ENCODE results near the gene KSR2. TPM values are rescaled to one million over a fixed set of nuclear protein-coding genes. Genes with fewer than 3 reads are reported as not detected.
A peak's percentile ranks its signal among the peaks of the same experiment; 100 is the strongest.
"Not testable (repeated sequence)": the region's sequence is repeated elsewhere in the genome, so short reads cannot be mapped to it uniquely, and the experiment has no call there.

The KSR2 gene
- 0.05 TPM in 2 replicates for polyA plus RNA-seq (2014; cell fraction: cytosol; rRNA removed)
- polyA plus RNA-seq (2014; cell fraction: nucleus; rRNA removed): 0.01 TPM in 1 of 2 replicates, not detected in the other

DNA sequence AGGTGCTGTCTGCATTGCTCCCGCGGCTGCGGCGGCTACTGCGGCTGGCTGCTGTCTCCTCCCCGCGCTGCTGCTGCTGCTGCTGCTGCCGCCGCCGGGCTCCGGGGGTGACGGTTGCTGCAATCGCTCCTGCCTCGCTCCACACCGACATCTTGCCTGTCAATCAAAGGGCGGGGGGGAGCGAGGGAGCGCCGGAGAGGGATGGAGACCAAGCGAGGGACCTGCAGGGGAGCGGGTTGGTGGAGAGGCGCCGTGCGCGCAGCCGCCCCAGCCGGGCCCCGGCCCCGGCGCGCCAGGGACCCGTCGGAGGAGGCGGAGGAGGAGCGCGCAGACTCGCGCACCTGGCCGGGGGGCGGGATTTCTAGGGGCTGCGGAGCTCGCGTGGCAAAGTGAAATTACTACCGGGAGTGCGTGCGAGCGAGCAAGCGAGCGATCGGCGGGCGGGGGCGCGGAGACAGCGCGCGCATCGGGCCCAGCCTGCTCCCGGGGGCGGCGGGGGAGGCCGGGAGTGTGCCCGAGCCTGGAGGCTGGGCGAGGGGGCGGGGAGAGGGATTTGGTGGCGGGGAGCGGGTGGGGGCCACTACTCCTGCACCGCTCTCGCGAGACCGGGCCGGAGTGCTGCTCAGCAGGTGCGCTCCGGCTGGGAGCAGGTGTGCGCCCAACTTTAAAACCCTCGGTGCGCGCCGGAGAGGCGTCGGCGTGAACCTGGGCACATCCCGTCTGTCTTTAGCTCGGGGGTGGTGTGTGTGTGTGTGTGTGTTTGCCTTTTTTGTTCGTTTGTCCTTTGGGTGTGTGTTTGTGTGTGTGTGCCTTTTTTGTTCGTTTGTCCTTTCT is at the start of gene KSR2:
TSS of gene KSR2 (minus strand) at position 165 of the 834 bp plus-strand sequence. CDS start 735 bp downstream, outside the sequence.
- peak; percentile 75 for DNase-seq (ENCODE audit: low spot score)

DNA sequence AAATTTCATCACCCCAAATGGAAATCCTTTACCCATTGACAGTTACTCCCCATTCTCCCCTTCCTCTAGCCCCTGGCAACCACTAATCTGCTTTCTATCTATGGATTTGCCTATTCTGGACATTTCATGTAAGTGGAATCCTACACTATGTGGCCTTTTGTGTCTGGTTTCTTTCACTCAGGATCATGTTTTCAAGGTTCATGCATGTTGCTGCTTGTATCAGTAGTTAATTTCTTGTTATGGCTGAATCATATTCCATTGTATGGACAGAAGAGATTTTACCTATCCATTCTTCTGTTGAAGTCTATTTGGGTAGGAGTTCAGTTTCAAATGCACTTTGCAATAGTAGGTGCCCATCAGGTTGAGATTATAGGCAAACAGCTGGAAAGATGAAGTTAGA is 49.1 kb upstream of the KSR2 start:
- no peak for DNase-seq (ENCODE audit: low spot score)

DNA sequence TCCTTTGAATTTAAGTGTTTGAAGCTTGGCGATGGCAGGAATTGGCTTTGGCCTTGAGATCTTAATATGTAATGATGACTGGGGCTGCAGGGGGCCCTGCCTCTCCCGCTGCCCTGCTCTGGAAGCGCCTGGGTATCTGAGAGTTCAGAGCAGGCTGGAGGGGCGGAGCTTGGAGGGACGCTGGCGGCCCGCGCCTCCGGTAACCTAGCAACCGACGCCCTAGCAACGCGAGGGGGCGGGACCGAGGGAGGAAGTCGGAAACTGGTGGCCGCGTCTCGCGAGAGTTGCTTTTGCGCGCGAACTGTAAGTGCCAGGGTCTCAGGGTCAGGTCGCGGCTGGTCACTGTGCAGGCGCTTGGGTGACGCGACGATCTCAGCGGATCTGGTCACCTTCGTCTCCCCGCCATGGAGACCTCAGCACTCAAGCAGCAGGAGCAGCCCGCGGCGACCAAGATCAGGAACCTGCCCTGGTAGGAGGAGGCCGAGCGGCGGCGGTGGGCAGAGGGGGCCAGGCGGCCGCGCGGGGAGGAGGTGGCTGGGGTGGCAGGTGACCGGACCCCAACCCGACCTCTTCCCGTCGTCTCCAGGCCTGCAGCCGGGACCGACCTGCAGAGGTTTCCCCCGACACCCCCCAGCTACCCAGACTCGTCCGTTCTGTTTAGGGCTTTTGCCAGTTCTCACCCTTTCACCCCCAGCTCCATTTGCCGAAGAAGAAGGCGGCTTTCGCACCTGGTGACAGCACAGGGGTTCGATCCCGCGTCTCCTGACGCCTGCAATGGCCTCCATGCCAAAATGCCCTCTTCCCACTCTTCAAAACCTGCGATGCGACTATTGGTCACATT is 47.9 kb upstream of the KSR2 start, which contains the start of gene RFC5:
TSS of gene RFC5 (plus strand) at position 280 of the 841 bp plus-strand sequence. CDS start at position 405, 125 bp downstream.
- DNase-seq (ENCODE audit: low spot score): peak; percentile 98

DNA sequence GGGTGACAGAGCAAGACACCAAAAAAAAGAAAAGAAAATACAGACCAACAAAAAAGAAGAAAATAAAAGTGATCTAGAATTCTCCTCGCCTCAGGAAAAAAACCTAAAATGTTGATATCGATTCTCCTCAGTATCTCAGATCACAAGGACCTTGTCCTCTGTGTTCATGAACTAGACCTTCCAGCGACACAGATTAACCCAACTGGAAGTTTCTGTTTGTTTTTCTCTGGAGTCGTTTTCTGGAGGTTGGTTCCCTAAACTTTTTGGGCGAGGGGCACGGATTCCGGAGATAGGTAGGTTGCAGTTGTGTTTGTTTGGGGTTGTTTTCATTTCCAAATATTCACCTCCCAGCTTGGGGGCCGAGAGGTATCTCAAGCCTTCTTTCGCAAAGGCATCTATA is 47.2 kb upstream of the KSR2 start:
- DNase-seq (ENCODE audit: low spot score): no peak

DNA sequence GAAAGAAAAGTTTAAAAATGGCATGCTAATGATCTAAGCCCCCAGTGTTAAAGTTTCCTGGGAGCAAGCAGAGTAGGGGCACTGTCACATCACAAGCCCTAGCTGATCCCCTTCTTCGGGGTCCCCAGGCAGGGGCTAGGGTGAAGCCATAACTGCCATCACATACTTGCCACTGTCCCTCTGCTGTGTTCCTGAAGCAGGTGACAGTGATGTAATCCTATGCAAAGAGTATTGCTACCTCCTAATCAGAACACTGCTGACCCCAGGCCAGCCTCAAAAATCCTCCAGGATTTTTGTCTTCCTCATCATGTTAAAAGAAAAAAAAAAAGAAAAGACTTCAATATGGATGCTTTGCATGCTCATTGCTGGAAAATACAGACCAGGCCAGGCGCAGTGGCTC is 46.5 kb upstream of the KSR2 start:
- DNase-seq (ENCODE audit: low spot score): no peak

DNA sequence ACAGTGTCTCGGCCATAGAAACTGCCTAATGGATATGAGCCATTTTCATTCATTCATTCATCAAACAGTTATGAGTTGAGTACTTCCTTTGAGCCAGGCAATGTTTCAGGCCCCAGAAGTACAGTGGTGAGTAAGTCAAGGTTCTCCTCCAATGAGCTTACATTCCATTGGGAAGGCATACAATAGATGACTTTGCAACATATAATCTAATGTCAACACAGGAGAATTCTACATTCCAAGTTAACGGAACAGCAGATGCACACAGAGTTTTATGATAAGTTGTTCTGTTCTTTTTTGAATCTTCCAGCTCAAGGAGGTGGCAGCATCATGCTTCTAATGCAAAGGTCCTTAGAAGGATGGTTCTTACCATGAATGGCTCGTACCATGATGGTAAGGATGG is 44.5 kb upstream of the KSR2 start:
- no peak for DNase-seq (ENCODE audit: low spot score)

DNA sequence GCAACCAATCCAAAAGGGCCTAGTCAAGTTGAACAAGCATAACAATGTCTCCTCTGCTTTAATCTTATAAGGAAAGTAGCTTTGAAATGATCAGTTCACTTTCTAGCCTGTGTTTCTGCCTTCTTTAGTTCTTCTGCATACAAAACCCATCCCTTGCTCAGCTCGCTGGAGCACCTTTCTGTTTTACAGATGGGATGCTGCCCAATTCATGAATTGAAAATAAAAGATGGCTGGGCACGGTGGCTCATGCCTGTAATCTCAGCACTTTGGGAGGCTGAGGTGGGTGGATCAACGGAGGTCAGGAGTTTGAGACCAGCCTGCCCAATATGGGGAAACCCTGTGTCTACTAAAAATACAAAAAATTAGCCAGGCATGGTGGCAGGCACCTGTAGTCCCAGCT is 43.2 kb upstream of the KSR2 start:
- DNase-seq (ENCODE audit: low spot score): no peak

DNA sequence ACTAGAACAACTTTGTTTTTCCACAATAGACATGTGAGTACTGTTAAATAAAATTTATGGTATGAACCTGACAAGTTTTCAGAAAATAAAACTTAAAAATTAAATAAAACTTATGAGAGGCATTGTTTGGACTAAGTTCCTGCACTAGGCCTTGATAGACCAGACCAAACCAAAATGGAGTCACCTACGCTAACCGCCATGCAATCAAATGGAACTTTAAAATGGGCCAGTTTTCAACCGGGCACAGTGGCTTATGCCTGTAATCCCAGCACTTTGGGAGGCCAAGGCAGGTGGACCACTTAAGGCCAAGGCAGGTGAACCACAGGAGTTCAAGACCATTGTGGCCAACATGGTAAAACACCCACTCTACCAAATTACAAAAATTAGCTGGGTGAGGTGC is 42.6 kb upstream of the KSR2 start:
- DNase-seq (ENCODE audit: low spot score): no peak

DNA sequence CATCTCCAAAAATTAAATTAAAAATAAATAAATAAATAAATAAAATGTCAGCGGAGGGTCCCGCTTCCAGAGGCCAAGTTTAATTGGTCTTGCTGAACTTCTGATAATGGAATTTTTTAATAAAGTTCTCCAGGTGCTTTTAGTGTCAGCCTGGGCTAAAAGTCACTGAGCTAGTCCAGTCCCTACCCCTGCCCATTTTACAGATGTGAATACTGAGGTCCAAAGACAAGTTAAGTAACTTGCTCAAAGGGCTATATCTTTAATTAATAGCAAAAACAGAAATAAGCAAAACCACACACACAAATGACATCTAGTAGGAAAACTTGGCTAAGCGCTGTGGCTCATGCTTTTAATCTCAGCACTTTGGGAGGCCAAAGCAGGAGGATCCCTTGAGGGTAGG is 42.1 kb upstream of the KSR2 start:
- DNase-seq (ENCODE audit: low spot score): no peak

DNA sequence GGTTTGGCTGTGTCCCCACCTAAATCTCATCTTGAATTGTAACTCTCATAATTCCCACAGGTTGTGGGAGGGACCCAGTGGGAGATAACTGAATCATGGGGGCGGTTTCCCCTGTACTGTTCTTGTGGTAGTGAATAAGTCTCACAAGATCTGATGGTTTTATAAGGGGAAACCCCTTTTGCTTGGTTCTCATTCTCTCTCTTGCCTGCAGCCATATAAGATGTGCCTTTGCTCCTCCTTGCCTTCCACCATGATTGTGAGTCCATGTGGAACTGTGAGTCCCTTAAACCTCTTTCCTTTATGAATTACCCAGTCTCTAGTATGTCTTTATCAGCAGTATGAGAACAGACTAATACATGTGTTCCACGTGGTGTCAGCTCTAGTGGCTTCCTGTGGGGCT is 31.0 kb upstream of the KSR2 start:
- DNase-seq (ENCODE audit: low spot score): not testable (repeated sequence)

DNA sequence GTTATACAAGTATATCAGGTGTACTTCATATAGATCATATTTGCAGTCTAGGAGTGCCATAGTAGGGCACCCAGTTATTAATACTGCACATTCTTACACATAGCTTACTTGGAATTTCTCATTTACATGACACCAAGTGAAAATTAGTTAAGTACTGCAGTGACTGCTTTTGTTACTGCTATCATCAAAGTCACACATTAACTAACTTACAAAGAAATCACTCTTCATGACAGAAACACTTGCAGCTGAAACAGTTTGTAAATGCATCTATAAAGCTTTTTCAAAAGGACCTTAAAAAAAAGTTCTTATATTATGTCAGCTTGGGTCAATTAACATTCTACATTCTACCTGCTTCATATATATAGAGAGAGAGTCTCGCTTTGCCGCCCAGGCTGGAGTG is 29.9 kb upstream of the KSR2 start:
- no peak for DNase-seq (ENCODE audit: low spot score)

DNA sequence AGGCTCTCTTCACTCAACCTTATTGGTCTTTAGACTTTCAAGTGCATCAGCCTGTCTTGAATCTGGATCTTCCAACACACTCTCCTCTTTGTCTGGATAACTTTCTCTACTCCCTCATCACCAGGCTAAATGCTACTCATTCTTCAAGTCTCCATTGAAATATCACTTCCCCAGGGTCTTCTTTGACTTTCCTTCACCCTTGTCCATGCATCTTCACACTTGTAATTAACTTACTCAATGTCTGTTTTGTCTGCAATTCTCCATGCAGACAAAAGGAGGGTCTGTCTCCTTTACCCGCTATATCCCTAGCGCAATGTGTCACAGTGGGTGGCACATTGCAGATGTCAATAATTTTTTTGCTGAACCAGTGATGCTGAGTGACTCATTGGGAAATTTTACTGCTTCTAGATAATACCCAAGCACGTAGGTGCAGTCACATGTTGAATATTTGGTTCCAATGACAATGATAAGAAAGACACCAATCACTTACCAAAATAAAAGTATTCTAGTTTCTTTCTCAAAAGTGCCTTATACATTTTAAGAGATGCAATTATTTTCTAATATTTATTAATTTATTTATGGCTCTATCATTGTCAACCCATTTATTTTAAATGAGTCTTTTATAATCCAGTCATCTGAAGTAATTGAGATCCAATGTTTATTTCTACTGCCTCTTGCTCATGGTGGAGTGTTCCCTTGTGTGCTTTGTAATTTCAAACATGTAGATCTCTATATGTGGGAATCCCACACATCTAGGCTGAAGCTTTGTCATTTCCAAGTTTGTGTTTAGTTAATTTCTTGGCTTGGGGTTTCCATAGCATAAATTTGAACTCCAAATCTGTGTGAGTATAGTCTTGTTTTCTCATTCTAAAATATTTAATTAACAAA is 26.0 kb upstream of the KSR2 start:
- DNase-seq (ENCODE audit: low spot score): no peak

DNA sequence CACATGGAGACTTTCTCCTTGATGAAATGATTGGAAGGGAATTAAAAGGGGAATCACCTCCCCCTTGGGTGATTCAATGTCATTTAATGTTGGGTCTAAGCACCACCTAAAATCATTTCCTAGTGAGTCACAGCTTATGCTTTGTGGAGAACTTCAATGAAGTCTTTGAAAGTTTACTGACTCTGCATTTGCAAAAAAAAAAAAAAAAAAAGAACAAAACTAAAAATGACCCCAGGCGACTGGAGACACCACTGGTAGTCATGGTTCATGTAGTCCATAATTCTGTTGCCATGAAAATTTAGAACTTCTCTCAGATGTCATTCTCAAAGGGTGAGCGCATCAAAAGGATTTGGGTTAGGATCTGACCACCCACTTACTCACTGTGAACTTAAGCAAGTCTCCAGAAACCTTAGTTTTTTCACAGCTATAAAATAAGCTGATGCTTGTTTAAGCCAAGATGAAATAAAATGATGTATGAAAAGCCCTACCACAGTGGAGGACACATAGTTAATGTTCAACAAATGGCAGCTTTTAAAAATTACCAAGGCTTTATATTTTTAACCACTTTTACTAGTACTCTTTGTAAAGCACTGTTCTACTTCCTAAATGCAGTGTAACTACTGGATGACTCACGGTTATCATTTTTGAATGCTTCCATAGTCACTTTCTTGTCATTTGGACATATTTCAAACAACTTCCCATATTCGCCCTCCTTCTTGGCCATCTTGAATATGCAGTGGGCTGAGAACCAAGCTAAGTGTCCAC is 18.1 kb upstream of the KSR2 start:
- no peak for DNase-seq (ENCODE audit: low spot score)

DNA sequence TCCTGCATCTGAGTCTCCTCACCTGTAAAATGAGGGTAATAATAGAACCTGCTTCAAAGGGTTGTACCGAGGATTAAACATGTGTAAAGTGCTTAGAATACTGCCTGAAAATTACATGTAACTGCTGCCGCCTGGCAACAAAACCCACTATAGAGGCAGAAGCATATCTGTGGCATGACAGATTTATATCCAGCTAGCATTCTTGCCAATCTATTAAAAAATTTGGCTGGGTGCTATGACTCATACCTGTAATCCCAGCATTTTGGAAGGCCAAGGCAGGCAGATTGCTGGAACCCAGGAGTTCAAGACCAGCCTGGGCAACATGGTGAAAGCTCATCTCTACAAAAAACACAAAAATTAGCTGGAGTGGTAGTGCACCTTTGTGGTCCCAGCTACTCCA is 16.4 kb upstream of the KSR2 start:
- DNase-seq (ENCODE audit: low spot score): no peak

DNA sequence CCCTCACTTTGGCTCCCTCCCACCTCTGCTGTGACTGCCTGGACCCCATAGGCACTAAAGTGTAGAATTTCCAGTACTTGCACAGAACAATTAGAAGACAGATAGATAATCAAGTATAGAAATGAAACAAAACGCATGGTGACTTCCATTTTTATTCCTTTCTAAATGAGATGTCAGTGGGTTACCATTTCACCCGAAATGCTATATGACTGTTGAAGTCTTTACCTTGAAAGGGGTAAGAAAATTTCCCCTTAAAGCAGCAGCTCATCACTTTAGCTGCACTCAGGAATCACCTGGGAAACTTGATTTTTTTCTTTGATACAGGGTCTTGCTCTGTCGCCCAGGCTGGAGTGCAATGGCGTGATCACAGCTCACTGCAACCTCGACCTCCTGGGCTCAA is 12.5 kb upstream of the KSR2 start:
- DNase-seq (ENCODE audit: low spot score): no peak

DNA sequence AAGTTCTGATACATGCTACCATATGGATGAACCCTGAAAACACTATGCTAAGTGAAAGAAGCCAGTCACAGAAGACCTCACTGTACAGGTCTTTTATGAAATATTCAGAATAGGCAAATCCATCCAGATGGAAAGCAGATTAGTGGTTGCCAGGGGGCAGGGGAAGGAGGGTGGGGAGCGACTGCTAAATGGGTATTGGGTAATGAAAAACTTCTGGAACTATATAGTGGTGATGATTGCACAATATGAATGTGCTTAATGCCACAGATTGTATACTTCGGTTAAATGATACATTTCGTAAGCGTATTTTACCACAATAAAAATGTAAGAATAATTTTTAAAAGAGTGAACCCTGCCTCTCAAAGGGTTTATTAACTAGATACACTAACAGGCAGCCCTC is 11.8 kb upstream of the KSR2 start:
- no peak for DNase-seq (ENCODE audit: low spot score)

DNA sequence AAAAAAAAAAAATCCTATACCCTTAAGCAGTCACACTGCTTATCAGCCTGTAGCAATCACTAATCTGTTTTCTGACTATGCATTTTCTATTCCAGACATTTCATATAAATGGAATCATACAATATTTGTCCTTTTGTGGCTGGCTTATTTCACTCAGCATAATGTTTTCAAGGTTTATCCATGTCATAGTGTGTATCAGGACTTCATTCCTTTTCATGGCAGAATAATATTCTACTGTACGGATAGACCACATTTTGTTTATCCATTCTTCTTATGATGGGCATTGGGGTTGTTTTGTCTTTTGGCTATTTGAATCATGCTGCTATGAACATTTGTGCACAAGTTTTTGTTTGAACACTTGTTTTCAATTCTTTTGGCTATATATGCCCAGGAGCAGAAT is 8.6 kb upstream of the KSR2 start:
- no peak for DNase-seq (ENCODE audit: low spot score)

DNA sequence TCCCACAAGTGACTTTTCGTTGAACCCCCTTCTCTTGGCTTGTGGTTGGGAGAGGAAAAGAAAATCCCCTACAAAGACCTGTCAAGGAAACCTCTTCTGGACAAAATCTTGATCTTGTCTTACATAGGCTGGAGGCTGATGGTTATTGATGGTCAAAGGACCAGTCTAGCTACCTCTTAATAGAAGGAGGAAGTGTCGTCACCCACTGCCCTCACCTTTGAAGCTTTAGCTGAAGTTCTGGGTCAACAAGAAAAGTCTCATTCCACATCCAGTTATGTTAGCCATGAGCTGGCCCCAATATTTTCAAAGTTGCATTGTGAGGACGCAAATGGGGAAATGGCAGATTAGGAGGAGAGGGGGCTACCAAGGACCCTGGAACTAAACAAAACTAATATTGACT is 6.2 kb upstream of the KSR2 start:
- DNase-seq (ENCODE audit: low spot score): no peak

DNA sequence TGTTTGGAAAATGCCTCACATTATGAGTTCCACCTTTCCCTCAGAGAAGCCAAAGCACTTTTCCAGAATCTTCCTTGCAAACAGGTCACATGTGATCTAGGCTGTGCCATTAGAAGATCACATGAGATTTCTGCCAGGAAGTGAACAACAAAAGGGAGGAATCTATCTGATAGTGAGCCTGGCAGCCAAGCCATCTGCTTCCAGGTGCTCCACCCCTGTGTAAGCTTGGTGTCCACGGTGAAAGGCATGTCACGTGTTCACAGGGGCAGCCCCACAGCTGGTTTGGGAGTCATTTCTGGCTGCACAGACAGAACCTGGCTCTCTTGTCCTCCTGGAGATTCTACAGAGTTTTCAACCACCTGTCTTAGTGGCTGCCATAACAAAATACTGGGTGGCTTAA is 3.5 kb upstream of the KSR2 start:
- DNase-seq (ENCODE audit: low spot score): no peak

DNA sequence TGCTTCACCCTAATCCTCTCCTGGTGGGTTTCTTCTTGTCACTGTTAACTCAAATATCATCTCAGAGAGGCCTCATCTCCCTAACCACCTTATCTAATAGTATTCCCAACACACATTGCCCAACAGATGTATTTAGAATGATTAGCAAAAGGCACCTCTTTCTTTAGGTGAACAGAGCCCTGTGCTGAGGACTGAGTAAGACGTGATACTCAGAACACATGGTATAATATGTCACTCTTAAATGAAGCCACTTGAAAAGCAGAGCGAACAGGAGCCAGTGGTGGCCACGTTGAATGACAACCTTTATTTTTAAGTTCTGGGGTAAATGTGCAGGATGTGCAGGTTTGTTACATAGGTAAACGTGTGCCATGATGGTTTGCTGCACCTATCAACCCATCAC is 1.5 kb upstream of the KSR2 start:
- no peak for DNase-seq (ENCODE audit: low spot score)

All from SK-N-DZ (cell line).